GM19328 (cell line): ENCODE measurements around the gene RPL29.

Experiments used
- ATAC-seq: cut with Tn5 transposase; IDR thresholded peaks from one replicate; pipeline ENCODE4 v1.9.1; 2021; ENCODE audit warnings: mild to moderate bottlenecking, moderate library complexity; ENCODE audit not compliant: unreplicated experiment

RPL29 gene

GRCh38 chr3:51947215-51947900, 48.3 kb downstream of the RPL29 start:
- no peak for ATAC-seq

GRCh38 chr3:51946796-51947195, 48.9 kb downstream of the RPL29 start:
- ATAC-seq, result no peak

GRCh38 chr3:51945926-51946705, 49.6 kb downstream of the RPL29 start:
- ATAC-seq, result no peak

GRCh38 chr3:51945031-51945840, 50.5 kb downstream of the RPL29 start:
- no peak for ATAC-seq

- ATAC-seq, result no peak
These were observed 51.2 kb downstream of the RPL29 start for GRCh38 chr3:51944451-51945021.
